Motor neuron (in vitro differentiated cells): Measurements from ENCODE around the gene RASD1. TPM values are rescaled to one million over a fixed set of nuclear protein-coding genes. Genes with fewer than 3 reads are reported as not detected.
A peak's percentile ranks its signal among the peaks of the same experiment; 100 is the strongest.

Experiments used
- ATAC-seq, 8 experiments: fragments of 200-7000 bp; cut with Tn5 transposase; replicated peaks in 6 of 8; 2 replicates each; pipeline ENCODE4 v1.8.0; 2021; ENCODE audit warnings: mild to moderate bottlenecking in 8 of 8, moderate library complexity in 8 of 8
- H3K27ac ChIP-seq, 2 donors: fragments of 250-450 bp; sonication (Bioruptor Pico); 2 replicates each; pipeline ENCODE4 v1.9.0; 2021; ENCODE audit warnings: antibody characterized with exemption in 2 of 2, mild to moderate bottlenecking in 2 of 2, moderate library complexity in 1 of 2
- H3K4me1 ChIP-seq, 2 donors: fragments of 250-450 bp; sonication (Bioruptor Pico); replicated peaks in 1 of 2; 2 replicates each; pipeline ENCODE4 v1.6.1; 2021; ENCODE audit warnings: antibody characterized with exemption in 2 of 2, mild to moderate bottlenecking in 2 of 2, moderate library complexity in 1 of 2
- H3K4me3 ChIP-seq, 5 donors: fragments of 250-450 bp; sonication (Bioruptor Pico); 2 replicates each; pipeline ENCODE4 v1.9.0; 2021; ENCODE audit warnings: antibody characterized with exemption in 5 of 5, mild to moderate bottlenecking in 5 of 5, moderate library complexity in 4 of 5
- WGBS, 10 experiments: fragments of 450-650 bp; shearing (Covaris generic); methylation state at CpG; one replicate each; pipeline ENCODE4 v1.0.0; 2022; 5-methylcytosine and 5-hydroxymethylcytosine counted together
- in situ Hi-C, 9 experiments: fragments of 400-800 bp; cut with MboI; loops; one replicate each; pipeline ENCODE4 v1.15.0; 2021; ENCODE audit warnings: low sequenced_read_pairs in 9 of 9, low pct_unique_long_range_greater_than_20kb in 2 of 9; ENCODE audit not compliant: unreplicated experiment in 9 of 9
- total RNA-seq, 8 experiments: library from RNA; unstranded; fragments of 300-600 nt; gene quantifications; 2 replicates each; pipeline versions ENCODE4 v1.2.3 to v1.2.4, GENCODE V29; 2022

Gene RASD1
- total RNA-seq, 8 experiments from 2014 or later: 0.46 to 37.1 (median 6.7) TPM

- peaks cover 9 to 11% of the 10 kb centered on the region in 2 donors for H3K4me1 ChIP-seq
- no peak overlapping the region for H3K27ac ChIP-seq
- in situ Hi-C loops: no loop called here
- 80 to 100% (median 88%) methylated on average over 1 to 6 of the region's 15 CpGs; no CpG with 5 or more reads in 4 of the 10 experiments for WGBS, 10 experiments
- H3K4me3 ChIP-seq: no peak overlapping the region
- ATAC-seq: no peak
Observed at GRCh38 chr17:17536702-17537101, 40.5 kb upstream of the RASD1 start.

- Histone ChIP-seq H3K4me1 (peaks cover 9 to 15% of the 10 kb centered on the region in 2 donors), H3K27ac (no peak overlapping the region), H3K4me3 (no peak overlapping the region)
- ATAC-seq: peak in 3 of 8 experiments; percentile 36 to 65 (median 48)
- in situ Hi-C loops: no loop called here
- 0 to 90% (median 72%) methylated on average over 1 to 3 of the region's 7 CpGs; no CpG with 5 or more reads in 7 of the 10 experiments for WGBS, 10 experiments
Observed at GRCh38 chr17:17535957-17536356, 39.8 kb upstream of the RASD1 start.

- whole genome bisulfite sequencing, 10 experiments: 80 to 100% (median 93%) methylated on average over 1 to 3 of the region's 3 CpGs; no CpG with 5 or more reads in 2 of the 10 experiments
- no peak for ATAC-seq
- in situ Hi-C loops: no loop called here
- Histone ChIP-seq H3K4me3 (no peak overlapping the region), H3K27ac (no peak overlapping the region), H3K4me1 (peaks cover 0 to 7% of the 10 kb centered on the region in 2 donors)
Observed at GRCh38 chr17:17533901-17534441, 37.8 kb upstream of the RASD1 start.

- no peak overlapping the region for H3K27ac ChIP-seq
- H3K4me1 ChIP-seq: peaks cover 4 to 7% of the 10 kb centered on the region in 2 donors
- in situ Hi-C loops: no loop called here
- H3K4me3 ChIP-seq: no peak overlapping the region
- WGBS, 10 experiments: 0 to 100% (median 60%) methylated on average over 1 of the region's 1 CpG; no CpG with 5 or more reads in 2 of the 10 experiments
- no peak for ATAC-seq
Observed at GRCh38 chr17:17532991-17533390, 36.8 kb upstream of the RASD1 start.

- peak in 2 of 8 experiments; percentile 30 to 31 for ATAC-seq
- Histone ChIP-seq H3K4me3 (no peak overlapping the region), H3K27ac (no peak overlapping the region), H3K4me1 (peaks cover 4 to 7% of the 10 kb centered on the region in 2 donors)
- WGBS, 10 experiments: 54 to 100% (median 76%) methylated on average over 1 to 4 of the region's 4 CpGs; no CpG with 5 or more reads in 2 of the 10 experiments
- in situ Hi-C loops: no loop called here
Observed at GRCh38 chr17:17531156-17531555, 35.0 kb upstream of the RASD1 start.

- in situ Hi-C loops: no loop called here
- H3K27ac ChIP-seq: no peak overlapping the region
- peaks cover 4 to 9% of the 10 kb centered on the region in 2 donors for H3K4me1 ChIP-seq
- WGBS, 10 experiments: 73 to 92% methylated on average over 2 to 5 of the region's 22 CpGs; no CpG with 5 or more reads in 8 of the 10 experiments
- ATAC-seq: no peak
- H3K4me3 ChIP-seq: no peak overlapping the region
Observed at GRCh38 chr17:17528696-17529652, 32.8 kb upstream of the RASD1 start.

- in situ Hi-C loops: no loop called here
- ATAC-seq: peak in 2 of 8 experiments; percentile 31 to 36
Observed at GRCh38 chr17:17527956-17528500, 31.8 kb upstream of the RASD1 start.

GRCh38 chr17:17527534-17527933 is 31.3 kb upstream of the RASD1 start:
- Histone ChIP-seq H3K4me1 (peaks cover 15 to 23% of the 10 kb centered on the region in 2 donors), H3K27ac (no peak overlapping the region), H3K4me3 (no peak overlapping the region)
- in situ Hi-C loops: no loop called here
- 80 to 100% (median 99%) methylated on average over 1 to 7 of the region's 11 CpGs; no CpG with 5 or more reads in 4 of the 10 experiments for WGBS, 10 experiments
- no peak for ATAC-seq

More at GRCh38 chr17:17527956-17528500, 31.8 kb upstream of the RASD1 start:
- no peak overlapping the region for H3K4me3 ChIP-seq
- no peak overlapping the region for H3K27ac ChIP-seq
- H3K4me1 ChIP-seq: peaks cover 10 to 18% of the 10 kb centered on the region in 2 donors
- 85 to 100% methylated on average over 2 to 5 of the region's 17 CpGs; no CpG with 5 or more reads in 8 of the 10 experiments for WGBS, 10 experiments

- in situ Hi-C loops: no loop called here
- ATAC-seq: no peak
- peaks cover 17 to 24% of the 10 kb centered on the region in 2 donors for H3K4me1 ChIP-seq
- H3K27ac ChIP-seq: no peak overlapping the region
- WGBS, 10 experiments: 87 to 100% (median 100%) methylated on average over 1 to 6 of the region's 14 CpGs; no CpG with 5 or more reads in 7 of the 10 experiments
- H3K4me3 ChIP-seq: no peak overlapping the region
Observed at GRCh38 chr17:17526369-17526768, 30.2 kb upstream of the RASD1 start.

GRCh38 chr17:17525956-17526355 is 29.8 kb upstream of the RASD1 start:
- H3K4me3 ChIP-seq: no peak overlapping the region
- ATAC-seq: peak in 1 of 8 experiments; percentile 73
- in situ Hi-C loops: no loop called here
- peaks cover 17 to 20% of the 10 kb centered on the region in 2 donors for H3K4me1 ChIP-seq
- WGBS, 10 experiments: 0 to 100% (median 77%) methylated on average over 1 to 5 of the region's 6 CpGs; no CpG with 5 or more reads in 4 of the 10 experiments
- H3K27ac ChIP-seq: no peak overlapping the region

GRCh38 chr17:17525311-17525710 is 29.1 kb upstream of the RASD1 start:
- WGBS, 10 experiments: 71 to 100% (median 93%) methylated on average over 1 to 10 of the region's 15 CpGs; no CpG with 5 or more reads in 4 of the 10 experiments
- Histone ChIP-seq H3K27ac (no peak overlapping the region), H3K4me3 (no peak overlapping the region), H3K4me1 (peaks cover 17% of the 10 kb centered on the region in 2 donors)
- no peak for ATAC-seq
- in situ Hi-C loops: no loop called here

GRCh38 chr17:17523731-17524490 is 27.7 kb upstream of the RASD1 start:
- peaks cover 17% of the 10 kb centered on the region in 2 donors for H3K4me1 ChIP-seq
- no peak overlapping the region for H3K4me3 ChIP-seq
- in situ Hi-C loops: no loop called here
- 71 to 100% (median 93%) methylated on average over 1 to 8 of the region's 19 CpGs; no CpG with 5 or more reads in 2 of the 10 experiments for WGBS, 10 experiments
- peak in 5 of 8 experiments; percentile 38 to 59 (median 43) for ATAC-seq
- peak overlapping the region in 1 of 2 donors; percentile 40 for H3K27ac ChIP-seq
